MM.1S (cell line): ENCODE measurements around the gene ANTKMT.

Experiments used
- CTCF ChIP-seq: fragments of 300-600 bp; sonication (generic); IDR thresholded peaks from 2 replicates; pipeline ENCODE4 v1.5.1; 2016; ENCODE audit warnings: antibody characterized with exemption, low read length, mixed read lengths
- EZH2 ChIP-seq: fragments of 300-600 bp; sonication (generic); optimal IDR thresholded peaks from 2 replicates; pipeline ENCODE3; 2017; ENCODE audit warnings: low read depth, mild to moderate bottlenecking, antibody characterized with exemption, low read length, mixed read lengths

GRCh38 chr16:736936-737481, 16.1 kb downstream of the ANTKMT start:
- TF ChIP-seq CTCF (no peak), EZH2 (no peak)
